Measurements from ENCODE around the gene DPP6.
"Not testable (repeated sequence)": the region's sequence is repeated elsewhere in the genome, so short reads cannot be mapped to it uniquely, and the experiment has no call there.

The DPP6 gene

GRCh38 chr7:154072395-154073181 lies 20.4 kb downstream of the DPP6 start:
- H3K4me3 ChIP-seq (ENCODE audit: low read depth, low read length), result not testable (repeated sequence)

GRCh38 chr7:154078523-154078922 lies 26.3 kb downstream of the DPP6 start:
- not testable (repeated sequence) for H3K4me3 ChIP-seq (ENCODE audit: low read depth, low read length)

GRCh38 chr7:154080249-154080648 lies 28.1 kb downstream of the DPP6 start:
- H3K4me3 ChIP-seq (ENCODE audit: low read depth, low read length), result not testable (repeated sequence)

- H3K4me3 ChIP-seq (ENCODE audit: low read depth, low read length), result not testable (repeated sequence)
Observed at GRCh38 chr7:154087037-154087725, 35.0 kb downstream of the DPP6 start.

GRCh38 chr7:154092093-154092492 lies 39.9 kb downstream of the DPP6 start:
- not testable (repeated sequence) for H3K4me3 ChIP-seq (ENCODE audit: low read depth, low read length)

- H3K4me3 ChIP-seq (ENCODE audit: low read depth, low read length), result not testable (repeated sequence)
Observed at GRCh38 chr7:154095201-154095600, 43.0 kb downstream of the DPP6 start.

GRCh38 chr7:154105063-154105462 lies 52.9 kb downstream of the DPP6 start:
- H3K4me3 ChIP-seq (ENCODE audit: low read depth, low read length), result not testable (repeated sequence)

- not testable (repeated sequence) for H3K4me3 ChIP-seq (ENCODE audit: low read depth, low read length)
Observed at GRCh38 chr7:154109615-154110014, 57.4 kb downstream of the DPP6 start.

- H3K4me3 ChIP-seq (ENCODE audit: low read depth, low read length), result not testable (repeated sequence)
Observed at GRCh38 chr7:154113732-154114351, 61.6 kb downstream of the DPP6 start.

- not testable (repeated sequence) for H3K4me3 ChIP-seq (ENCODE audit: low read depth, low read length)
Observed at GRCh38 chr7:154117411-154118390, 65.5 kb downstream of the DPP6 start.

GRCh38 chr7:154120825-154121224 lies 68.6 kb downstream of the DPP6 start:
- H3K4me3 ChIP-seq (ENCODE audit: low read depth, low read length), result not testable (repeated sequence)

- not testable (repeated sequence) for H3K4me3 ChIP-seq (ENCODE audit: low read depth, low read length)
Observed at GRCh38 chr7:154122720-154123119, 70.5 kb downstream of the DPP6 start.

GRCh38 chr7:154123397-154123796 lies 71.2 kb downstream of the DPP6 start:
- H3K4me3 ChIP-seq (ENCODE audit: low read depth, low read length), result not testable (repeated sequence)

GRCh38 chr7:154129142-154129541 lies 76.9 kb downstream of the DPP6 start:
- not testable (repeated sequence) for H3K4me3 ChIP-seq (ENCODE audit: low read depth, low read length)

GRCh38 chr7:154132617-154133016 lies 80.4 kb downstream of the DPP6 start:
- not testable (repeated sequence) for H3K4me3 ChIP-seq (ENCODE audit: low read depth, low read length)

- H3K4me3 ChIP-seq (ENCODE audit: low read depth, low read length), result not testable (repeated sequence)
Observed at GRCh38 chr7:154133703-154134277, 81.6 kb downstream of the DPP6 start.

- H3K4me3 ChIP-seq (ENCODE audit: low read depth, low read length), result not testable (repeated sequence)
Observed at GRCh38 chr7:154134698-154135097, 82.5 kb downstream of the DPP6 start.

GRCh38 chr7:154135646-154136045 lies 83.4 kb downstream of the DPP6 start:
- not testable (repeated sequence) for H3K4me3 ChIP-seq (ENCODE audit: low read depth, low read length)

- not testable (repeated sequence) for H3K4me3 ChIP-seq (ENCODE audit: low read depth, low read length)
Observed at GRCh38 chr7:154145922-154146706, 93.9 kb downstream of the DPP6 start.

- H3K4me3 ChIP-seq (ENCODE audit: low read depth, low read length), result not testable (repeated sequence)
Observed at GRCh38 chr7:154146707-154147038, 94.5 kb downstream of the DPP6 start.
